HL-60 (cell line): Measurements from ENCODE around the gene PRPH.
A peak's percentile ranks its signal among the peaks of the same experiment; 100 is the strongest.
"Not testable (repeated sequence)": the region's sequence is repeated elsewhere in the genome, so short reads cannot be mapped to it uniquely, and the experiment has no call there.

ENCODE experiments used
- DNase-seq, 2 experiments: peaks; one replicate each; pipeline ENCODE4 v3.0.0-alpha.2; 2010 to 2020; ENCODE audit warnings: low read depth in 1 of 2, low spot score in 1 of 2
- H3K27ac ChIP-seq: fragments of 250-450 bp; sonication (Bioruptor Pico); replicated peaks from 2 replicates; pipeline ENCODE4 v1.5.1; 2020; ENCODE audit warnings: mild to moderate bottlenecking, moderate library complexity
- H3K27me3 ChIP-seq: fragments of 250-450 bp; sonication (Bioruptor Pico); 2 replicates; pipeline ENCODE4 v1.5.1; 2021; ENCODE audit warnings: mild to moderate bottlenecking, moderate library complexity; ENCODE audit not compliant: insufficient read depth, poor library complexity, severe bottlenecking
- H3K4me3 ChIP-seq: replicated peaks from 2 replicates; pipeline ENCODE4 v1.5.1; 2011; ENCODE audit warnings: mild to moderate bottlenecking, control low read depth, low read length; ENCODE audit not compliant: insufficient read depth
- GABPA ChIP-seq: IDR thresholded peaks from 2 replicates; pipeline ENCODE4 v1.6.1; 2012; ENCODE audit warnings: low read depth
- POLR2AphosphoS5 ChIP-seq: IDR thresholded peaks from 2 replicates; pipeline ENCODE4 v1.6.1; 2012; ENCODE audit warnings: low read depth
- SPI1 ChIP-seq: IDR thresholded peaks from 2 replicates; pipeline ENCODE4 v1.6.1; 2012; ENCODE audit warnings: low read depth, mild to moderate bottlenecking, borderline replicate concordance
- TF ChIP-seq, protein P1 (sequence below): IDR thresholded peaks from one replicate; pipeline ENCODE4 v1.5.1; 2011; ENCODE audit warnings: low read length, control low read depth, inconsistent platforms; ENCODE audit not compliant: insufficient read depth
- TF ChIP-seq, protein P2 (sequence below): IDR thresholded peaks from 2 replicates; pipeline ENCODE4 v1.6.1; 2012; ENCODE audit warnings: low read depth; ENCODE audit not compliant: insufficient replicate concordance

Gene PRPH

DNA sequence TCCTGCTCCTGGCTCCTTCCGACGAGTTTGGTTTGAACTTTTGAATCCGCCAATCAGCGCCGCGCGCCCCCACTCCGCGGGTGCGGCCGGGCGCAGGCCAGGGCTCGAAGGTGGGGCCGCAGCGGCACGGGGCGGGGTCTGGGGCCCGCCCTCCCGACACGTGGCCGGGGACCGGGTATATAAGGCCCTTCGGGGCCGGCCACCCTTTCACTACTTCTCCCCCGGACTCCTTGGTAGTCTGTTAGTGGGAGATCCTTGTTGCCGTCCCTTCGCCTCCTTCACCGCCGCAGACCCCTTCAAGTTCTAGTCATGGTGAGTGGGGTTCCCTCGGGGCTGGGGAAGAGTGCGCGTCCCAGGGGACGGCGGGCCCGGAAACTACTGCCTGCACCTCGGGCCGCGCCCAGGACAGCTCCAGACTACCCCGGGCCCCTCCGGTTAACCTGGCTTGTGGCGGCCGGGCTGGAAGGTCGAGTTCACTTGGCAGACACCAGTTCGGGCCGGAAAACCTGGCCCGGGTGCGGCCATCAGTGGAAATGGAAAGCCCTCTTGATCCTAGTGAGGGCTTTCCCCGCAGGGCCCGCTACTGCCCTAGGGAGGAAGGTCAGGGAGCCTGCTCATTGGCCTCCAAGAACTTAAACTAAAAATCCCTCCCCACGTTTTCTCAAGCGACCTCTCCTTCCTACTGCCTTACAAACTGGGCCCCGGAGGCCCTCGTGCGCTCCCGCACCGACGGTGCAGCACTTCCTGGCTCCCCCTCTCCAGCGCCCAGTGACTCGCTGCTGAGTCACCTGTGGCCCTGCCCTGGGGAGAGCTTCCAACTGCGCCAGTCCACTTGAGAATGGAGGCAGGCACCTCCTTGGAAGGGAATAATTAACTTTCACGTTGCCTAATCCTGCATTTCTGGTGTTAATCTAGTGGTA, 29.8 kb upstream of the PRPH start, which contains the start of gene TUBA1C:
Gene TUBA1C, plus strand, starts transcription at position 210 of the 920 bp plus-strand sequence. Its CDS starts 100 bp downstream, at position 310.
- peak within 1 kb of the TSS; percentile 86 for H3K4me3 ChIP-seq
- peak; percentile 95 for DNase-seq

DNA sequence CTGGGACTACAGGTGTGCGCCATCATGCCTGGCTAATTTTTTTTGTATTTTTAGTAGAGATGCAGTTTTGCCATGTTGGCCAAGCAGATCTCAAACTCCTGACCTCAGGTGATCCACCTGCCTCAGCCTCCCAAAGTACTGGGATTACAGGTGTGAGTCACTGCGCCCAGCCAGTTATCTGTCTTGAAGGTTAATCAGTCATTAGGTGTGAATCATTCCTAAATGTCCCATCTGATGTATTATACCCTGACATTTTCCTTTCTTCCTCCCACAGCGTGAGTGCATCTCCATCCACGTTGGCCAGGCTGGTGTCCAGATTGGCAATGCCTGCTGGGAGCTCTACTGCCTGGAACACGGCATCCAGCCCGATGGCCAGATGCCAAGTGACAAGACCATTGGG, 25.8 kb upstream of the PRPH start:
- not testable (repeated sequence) for DNase-seq, H3K4me3 ChIP-seq, H3K27me3 ChIP-seq, H3K27ac ChIP-seq

More for the DNA sequence above, 29.8 kb upstream of the PRPH start, which contains the start of gene TUBA1C:
- peak; percentile 56 for TF ChIP-seq GABPA
- TF ChIP-seq, protein P1, sequence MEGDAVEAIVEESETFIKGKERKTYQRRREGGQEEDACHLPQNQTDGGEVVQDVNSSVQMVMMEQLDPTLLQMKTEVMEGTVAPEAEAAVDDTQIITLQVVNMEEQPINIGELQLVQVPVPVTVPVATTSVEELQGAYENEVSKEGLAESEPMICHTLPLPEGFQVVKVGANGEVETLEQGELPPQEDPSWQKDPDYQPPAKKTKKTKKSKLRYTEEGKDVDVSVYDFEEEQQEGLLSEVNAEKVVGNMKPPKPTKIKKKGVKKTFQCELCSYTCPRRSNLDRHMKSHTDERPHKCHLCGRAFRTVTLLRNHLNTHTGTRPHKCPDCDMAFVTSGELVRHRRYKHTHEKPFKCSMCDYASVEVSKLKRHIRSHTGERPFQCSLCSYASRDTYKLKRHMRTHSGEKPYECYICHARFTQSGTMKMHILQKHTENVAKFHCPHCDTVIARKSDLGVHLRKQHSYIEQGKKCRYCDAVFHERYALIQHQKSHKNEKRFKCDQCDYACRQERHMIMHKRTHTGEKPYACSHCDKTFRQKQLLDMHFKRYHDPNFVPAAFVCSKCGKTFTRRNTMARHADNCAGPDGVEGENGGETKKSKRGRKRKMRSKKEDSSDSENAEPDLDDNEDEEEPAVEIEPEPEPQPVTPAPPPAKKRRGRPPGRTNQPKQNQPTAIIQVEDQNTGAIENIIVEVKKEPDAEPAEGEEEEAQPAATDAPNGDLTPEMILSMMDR: no peak
- TF ChIP-seq, protein P2, sequence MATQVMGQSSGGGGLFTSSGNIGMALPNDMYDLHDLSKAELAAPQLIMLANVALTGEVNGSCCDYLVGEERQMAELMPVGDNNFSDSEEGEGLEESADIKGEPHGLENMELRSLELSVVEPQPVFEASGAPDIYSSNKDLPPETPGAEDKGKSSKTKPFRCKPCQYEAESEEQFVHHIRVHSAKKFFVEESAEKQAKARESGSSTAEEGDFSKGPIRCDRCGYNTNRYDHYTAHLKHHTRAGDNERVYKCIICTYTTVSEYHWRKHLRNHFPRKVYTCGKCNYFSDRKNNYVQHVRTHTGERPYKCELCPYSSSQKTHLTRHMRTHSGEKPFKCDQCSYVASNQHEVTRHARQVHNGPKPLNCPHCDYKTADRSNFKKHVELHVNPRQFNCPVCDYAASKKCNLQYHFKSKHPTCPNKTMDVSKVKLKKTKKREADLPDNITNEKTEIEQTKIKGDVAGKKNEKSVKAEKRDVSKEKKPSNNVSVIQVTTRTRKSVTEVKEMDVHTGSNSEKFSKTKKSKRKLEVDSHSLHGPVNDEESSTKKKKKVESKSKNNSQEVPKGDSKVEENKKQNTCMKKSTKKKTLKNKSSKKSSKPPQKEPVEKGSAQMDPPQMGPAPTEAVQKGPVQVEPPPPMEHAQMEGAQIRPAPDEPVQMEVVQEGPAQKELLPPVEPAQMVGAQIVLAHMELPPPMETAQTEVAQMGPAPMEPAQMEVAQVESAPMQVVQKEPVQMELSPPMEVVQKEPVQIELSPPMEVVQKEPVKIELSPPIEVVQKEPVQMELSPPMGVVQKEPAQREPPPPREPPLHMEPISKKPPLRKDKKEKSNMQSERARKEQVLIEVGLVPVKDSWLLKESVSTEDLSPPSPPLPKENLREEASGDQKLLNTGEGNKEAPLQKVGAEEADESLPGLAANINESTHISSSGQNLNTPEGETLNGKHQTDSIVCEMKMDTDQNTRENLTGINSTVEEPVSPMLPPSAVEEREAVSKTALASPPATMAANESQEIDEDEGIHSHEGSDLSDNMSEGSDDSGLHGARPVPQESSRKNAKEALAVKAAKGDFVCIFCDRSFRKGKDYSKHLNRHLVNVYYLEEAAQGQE: peak; percentile 79
- TF ChIP-seq SPI1: peak; percentile 11; the same call in 1 of the 2 replicates
- TF ChIP-seq POLR2AphosphoS5: peak; percentile 98
- H3K27me3 ChIP-seq: no peaks in the 10 kb centered on the region
- peak within 1 kb of the TSS; percentile 96 for H3K27ac ChIP-seq

DNA sequence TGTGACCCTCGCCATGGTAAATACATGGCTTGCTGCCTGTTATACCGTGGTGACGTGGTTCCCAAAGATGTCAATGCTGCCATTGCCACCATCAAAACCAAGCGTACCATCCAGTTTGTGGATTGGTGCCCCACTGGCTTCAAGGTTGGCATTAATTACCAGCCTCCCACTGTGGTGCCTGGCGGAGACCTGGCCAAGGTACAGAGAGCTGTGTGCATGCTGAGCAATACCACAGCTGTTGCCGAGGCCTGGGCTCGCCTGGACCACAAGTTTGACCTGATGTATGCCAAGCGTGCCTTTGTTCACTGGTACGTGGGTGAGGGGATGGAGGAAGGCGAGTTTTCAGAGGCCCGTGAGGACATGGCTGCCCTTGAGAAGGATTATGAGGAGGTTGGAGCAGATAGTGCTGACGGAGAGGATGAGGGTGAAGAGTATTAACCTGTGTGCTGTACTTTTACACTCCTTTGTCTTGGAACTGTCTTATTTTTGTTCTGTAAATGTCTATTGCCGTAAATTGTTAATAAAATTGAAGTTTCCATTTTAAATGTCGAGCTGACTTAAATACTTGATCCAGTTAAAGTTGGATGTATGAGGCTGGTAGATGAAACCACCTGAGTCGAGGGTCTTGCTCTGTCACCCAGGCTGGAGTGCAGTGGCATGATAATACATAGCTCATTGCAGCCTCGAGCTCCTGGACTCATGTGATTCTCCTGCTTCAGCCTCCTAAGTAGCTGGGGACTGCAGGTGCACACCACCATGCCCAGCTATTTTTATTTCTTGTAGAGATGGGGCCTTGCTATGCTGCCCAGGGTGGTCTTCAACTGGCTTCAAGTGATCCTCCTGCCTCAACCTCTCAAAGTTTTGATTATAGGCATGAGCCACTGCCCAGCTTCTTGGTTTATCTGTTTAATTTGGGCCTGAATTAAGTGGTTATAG, 21.9 kb upstream of the PRPH start:
- Histone ChIP-seq H3K27ac (no peak overlapping the region), H3K4me3 (no peak overlapping the region), H3K27me3 (no peaks in the 10 kb centered on the region)
- TF ChIP-seq, protein P1: no peak
- no peak for TF ChIP-seq SPI1
- TF ChIP-seq, protein P2: no peak
- TF ChIP-seq GABPA: no peak
- TF ChIP-seq POLR2AphosphoS5: no peak
- DNase-seq: no peak
